Measurements from ENCODE around the gene DGKB.
A peak's percentile ranks its signal among the peaks of the same experiment; 100 is the strongest.
"Not testable (repeated sequence)": the region's sequence is repeated elsewhere in the genome, so short reads cannot be mapped to it uniquely, and the experiment has no call there.

DGKB gene

GRCh38 chr7:14495633-14496032 is 406.9 kb downstream of the DGKB start:
- no peak for TF ChIP-seq CTCF (IDR thresholded peaks at IDR 0.05; ENCODE audit: low read depth, low read length)
- no peak overlapping the region for H3K4me3 ChIP-seq (ENCODE audit: low read depth, low read length)

GRCh38 chr7:14487701-14488395 is 414.7 kb downstream of the DGKB start:
- no peak for TF ChIP-seq CTCF (IDR thresholded peaks at IDR 0.05; ENCODE audit: low read depth, low read length)

GRCh38 chr7:14483663-14484062 is 418.9 kb downstream of the DGKB start:
- TF ChIP-seq CTCF (IDR thresholded peaks at IDR 0.05; ENCODE audit: low read depth, low read length) = no peak
- no peak overlapping the region for H3K4me3 ChIP-seq (ENCODE audit: low read depth, low read length)

More at GRCh38 chr7:14487701-14488395, 414.7 kb downstream of the DGKB start:
- no peak overlapping the region for H3K4me3 ChIP-seq (ENCODE audit: low read depth, low read length)

- H3K4me3 ChIP-seq (ENCODE audit: low read depth, low read length) = no peak overlapping the region
- no peak for TF ChIP-seq CTCF (IDR thresholded peaks at IDR 0.05; ENCODE audit: low read depth, low read length)
Measured at GRCh38 chr7:14480281-14480680, 422.3 kb downstream of the DGKB start.

- no peak for TF ChIP-seq CTCF (IDR thresholded peaks at IDR 0.05; ENCODE audit: low read depth, low read length)
Measured at GRCh38 chr7:14478834-14479510, 423.6 kb downstream of the DGKB start.

GRCh38 chr7:14461716-14462115 is 440.8 kb downstream of the DGKB start:
- not testable (repeated sequence) for H3K4me3 ChIP-seq (ENCODE audit: low read depth, low read length)

More at GRCh38 chr7:14478834-14479510, 423.6 kb downstream of the DGKB start:
- H3K4me3 ChIP-seq (ENCODE audit: low read depth, low read length) = no peak overlapping the region

GRCh38 chr7:14458846-14459245 is 443.7 kb downstream of the DGKB start:
- H3K4me3 ChIP-seq (ENCODE audit: low read depth, low read length) = not testable (repeated sequence)

- peak; percentile 36; the same call in 1 of the 2 replicates for TF ChIP-seq CTCF (IDR thresholded peaks at IDR 0.05; ENCODE audit: low read depth, low read length)
- no peak overlapping the region for H3K4me3 ChIP-seq (ENCODE audit: low read depth, low read length)
Measured at GRCh38 chr7:14457568-14458453, 444.7 kb downstream of the DGKB start.

All from WI38 (cell line).